ENCODE results near the gene TK2. TPM values are rescaled to one million over a fixed set of nuclear protein-coding genes. Genes with fewer than 3 reads are reported as not detected.

TK2 gene
- total RNA-seq, 2 experiments from 2014 or later = 3.6 to 5.1 TPM

DNA sequence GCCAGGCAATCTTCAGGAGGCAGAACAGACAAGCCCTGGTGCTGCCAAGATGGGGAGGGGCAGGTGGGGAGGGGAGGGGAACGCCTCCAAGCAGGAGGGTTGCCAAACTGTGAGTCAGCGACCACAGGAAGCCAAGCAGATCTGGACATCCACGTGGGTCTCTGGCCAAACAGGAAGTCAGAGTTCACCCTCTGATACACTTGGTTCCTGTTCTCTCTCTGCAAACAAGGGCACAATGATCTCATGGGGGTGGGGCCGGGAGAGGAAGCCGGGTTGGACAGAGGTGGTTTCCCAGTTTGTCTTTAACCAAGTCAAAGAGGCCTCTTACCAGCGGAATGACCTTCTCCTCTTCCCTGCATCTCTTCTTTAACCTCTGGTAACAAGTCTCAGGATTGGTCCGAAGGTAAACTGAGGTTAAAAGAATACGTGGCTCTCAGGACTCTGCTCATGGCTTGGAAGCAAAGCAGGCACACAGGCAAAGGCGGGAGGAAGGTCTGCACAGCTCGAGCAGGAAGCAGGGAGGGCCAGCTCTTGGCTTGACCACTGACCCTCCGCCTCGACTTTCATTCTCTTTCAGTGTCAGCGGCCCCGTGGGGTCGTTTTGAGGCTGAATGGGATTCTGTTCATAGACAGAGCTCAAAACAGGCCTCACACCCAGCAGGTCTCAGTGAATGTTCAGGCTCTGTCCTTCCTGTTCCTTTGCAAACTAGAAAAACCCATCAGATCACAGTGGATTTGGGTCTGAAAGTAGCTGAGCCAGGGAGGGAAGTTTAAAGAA lies 32.9 kb downstream of the TK2 start:
- H3K27ac Mint-ChIP-seq = peak overlapping the region; percentile 94
- no peaks in the 10 kb centered on the region for H3K9me3 ChIP-seq (ENCODE audit: control insufficient read depth in 1 of 2, insufficient read depth in 1 of 2, low read length in 2 of 2)
- no peak for TF ChIP-seq CTCF (IDR thresholded peaks at IDR 0.05)
- DNase-seq (peak; percentile 31 to 93 (median 76)), ATAC-seq (ENCODE audit: poor library complexity) (peak; percentile 86)
- no peak overlapping the region for H3K4me3 ChIP-seq (ENCODE audit: low read length)
- H3K4me1 Mint-ChIP-seq (ENCODE audit: low read depth) = peaks cover 60% of the 10 kb centered on the region
- H3K36me3 Mint-ChIP-seq (ENCODE audit: low read depth) = no peaks in the 10 kb centered on the region
- H3K4me1 ChIP-seq (ENCODE audit: insufficient read depth, low read length) = peaks cover 81% of the 10 kb centered on the region
- CTCF ChIA-PET = interaction anchor here (0.9 kb wide), 1 partner anchor 34 kb away, joined by 3 read pairs; no protein-coding TSS in a partner anchor
- H3K36me3 ChIP-seq (ENCODE audit: insufficient read depth, low read length) = no peaks in the 10 kb centered on the region
- H3K4me3 Mint-ChIP-seq = peak overlapping the region; percentile 70
- intact Hi-C loops (cut with DNase I, micrococcal nuclease) = loop anchor here (2.0 to 5.0 kb wide), 2 partner anchors 34 to 35 kb away; partner anchors contain the start of genes TK2 (in 2 of the 2) and CKLF (in 1 of the 2)
- peak overlapping the region; percentile 86 to 93 for H3K27ac ChIP-seq (ENCODE audit: low read depth in 1 of 2, low read length in 2 of 2)
- H3K9me3 Mint-ChIP-seq = no peaks in the 10 kb centered on the region
- no peaks in the 10 kb centered on the region for H3K27me3 ChIP-seq (ENCODE audit: control insufficient read depth in 1 of 2, insufficient read depth in 2 of 2, low read length in 2 of 2)
- no peaks in the 10 kb centered on the region for H3K27me3 Mint-ChIP-seq
- POLR2A ChIA-PET = interaction anchor here (0.7 to 1.2 kb wide), 3 partner anchors 35 to 87 kb away, joined by 3 to 7 read pairs (median 4); partner anchors contain the start of genes CKLF and CMTM3

DNA sequence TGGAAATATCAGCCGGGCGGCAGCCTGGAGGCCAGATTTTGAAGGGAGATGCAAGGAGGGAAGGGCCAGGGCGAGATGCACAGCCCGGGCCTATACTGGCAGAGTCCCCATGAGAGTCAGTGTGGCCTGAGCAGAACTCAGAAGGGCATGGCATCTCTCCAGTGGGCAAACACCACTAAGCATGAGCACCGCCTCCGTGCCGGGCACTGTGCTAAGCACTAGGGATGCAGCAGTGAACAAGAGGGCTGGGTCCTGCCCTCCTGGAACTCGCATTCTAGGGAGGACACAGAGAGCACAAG lies 33.5 kb downstream of the TK2 start:
- TF ChIP-seq CTCF (IDR thresholded peaks at IDR 0.05) = no peak
- ATAC-seq (ENCODE audit: poor library complexity) (no peak), DNase-seq (no peak)
- no peaks in the 10 kb centered on the region for H3K36me3 Mint-ChIP-seq (ENCODE audit: low read depth)
- no peaks in the 10 kb centered on the region for H3K27me3 Mint-ChIP-seq
- Histone ChIP-seq H3K4me3 (ENCODE audit: low read length) (no peak overlapping the region), H3K27ac (ENCODE audit: low read depth in 1 of 2, low read length in 2 of 2) (peak overlapping the region; percentile 86 to 93), H3K36me3 (ENCODE audit: insufficient read depth, low read length) (peaks cover 3% of the 10 kb centered on the region), H3K4me1 (ENCODE audit: insufficient read depth, low read length) (peaks cover 81% of the 10 kb centered on the region), H3K27me3 (ENCODE audit: control insufficient read depth in 1 of 2, insufficient read depth in 2 of 2, low read length in 2 of 2) (no peaks in the 10 kb centered on the region), H3K9me3 (ENCODE audit: control insufficient read depth in 1 of 2, insufficient read depth in 1 of 2, low read length in 2 of 2) (no peaks in the 10 kb centered on the region)
- CTCF ChIA-PET = interaction anchor here (1.2 kb wide), 3 partner anchors 30 to 92 kb away, joined by 3 to 4 read pairs (median 4); no protein-coding TSS in a partner anchor
- POLR2A ChIA-PET = interaction anchor here (1.2 kb wide), 1 partner anchor 36 kb away, joined by 9 read pairs; the partner anchor contains the start of gene CKLF
- H3K4me3 Mint-ChIP-seq = peak overlapping the region; percentile 70
- no peaks in the 10 kb centered on the region for H3K9me3 Mint-ChIP-seq
- H3K4me1 Mint-ChIP-seq (ENCODE audit: low read depth) = peaks cover 59% of the 10 kb centered on the region
- peak overlapping the region; percentile 94 for H3K27ac Mint-ChIP-seq
- intact Hi-C loops (cut with DNase I, micrococcal nuclease) = loop anchor here (2.0 to 5.0 kb wide), 2 partner anchors 34 to 36 kb away; partner anchors contain the start of genes TK2 (in 2 of the 2) and CKLF (in 1 of the 2)

DNA sequence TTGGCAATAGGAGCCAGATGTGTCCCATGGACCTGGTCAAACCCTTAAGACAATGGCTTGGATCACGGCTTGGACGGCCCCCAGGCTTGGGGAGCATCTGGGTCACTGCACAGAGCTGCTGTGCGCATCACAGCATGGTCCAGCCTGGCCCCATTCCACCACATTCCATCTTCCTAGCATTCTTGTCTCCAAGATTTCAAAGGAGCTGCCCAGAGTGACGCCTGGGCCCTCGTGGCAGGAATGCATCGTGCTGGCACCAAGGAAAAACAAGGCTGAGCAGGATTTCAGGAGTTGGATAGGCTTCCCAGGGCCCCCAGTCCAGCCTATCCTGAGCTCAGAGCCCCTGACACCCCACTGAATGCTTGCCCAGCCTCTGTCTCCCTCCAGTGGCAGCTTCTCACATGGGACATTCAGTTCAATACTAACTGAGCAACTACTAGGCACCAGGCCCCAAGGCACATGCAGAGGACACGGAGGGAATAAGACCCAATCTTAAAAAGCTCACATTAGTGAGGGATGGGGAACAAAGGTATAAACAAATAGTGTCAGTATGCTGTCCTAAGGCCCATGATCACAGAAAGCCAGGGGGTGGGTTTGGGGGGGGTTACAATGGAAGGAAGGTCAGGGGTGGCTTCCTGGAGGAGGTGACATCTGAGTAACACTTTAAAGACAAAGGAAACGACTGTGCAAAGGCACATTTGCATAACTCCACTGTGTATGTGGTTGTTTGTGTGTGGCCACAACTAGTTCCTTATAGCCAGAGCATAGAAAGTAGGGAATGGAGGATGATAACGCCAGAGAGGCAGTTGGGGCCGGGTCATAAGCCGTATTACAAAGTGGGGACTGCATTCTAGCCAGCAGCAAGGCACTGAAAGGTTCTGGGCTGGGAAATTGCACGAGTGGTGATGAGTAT lies 34.1 kb downstream of the TK2 start:
- POLR2A ChIA-PET = interaction anchor here (0.9 to 1.2 kb wide), 2 partner anchors 9 to 36 kb away, joined by 3 to 9 read pairs; partner anchors contain the start of gene CKLF

More for the DNA sequence above, 34.1 kb downstream of the TK2 start:
- Mint-ChIP-seq H3K36me3 (ENCODE audit: low read depth) (no peaks in the 10 kb centered on the region), H3K27me3 (no peaks in the 10 kb centered on the region), H3K4me3 (peak overlapping the region; percentile 70), H3K4me1 (ENCODE audit: low read depth) (peaks cover 52% of the 10 kb centered on the region), H3K27ac (peak overlapping the region; percentile 94), H3K9me3 (no peaks in the 10 kb centered on the region)
- ATAC-seq (ENCODE audit: poor library complexity) (no peak), DNase-seq (peak in 3 of 14 experiments; percentile 34 to 43 (median 41))
- H3K27me3 ChIP-seq (ENCODE audit: control insufficient read depth in 1 of 2, insufficient read depth in 2 of 2, low read length in 2 of 2) = no peaks in the 10 kb centered on the region
- peaks cover 81% of the 10 kb centered on the region for H3K4me1 ChIP-seq (ENCODE audit: insufficient read depth, low read length)
- CTCF ChIA-PET = interaction anchor here (0.6 to 1.2 kb wide), 7 partner anchors 17 to 93 kb away, joined by 3 to 5 read pairs (median 4); no protein-coding TSS in a partner anchor
- H3K36me3 ChIP-seq (ENCODE audit: insufficient read depth, low read length) = peaks cover 6% of the 10 kb centered on the region
- peak overlapping the region; percentile 86 to 93 for H3K27ac ChIP-seq (ENCODE audit: low read depth in 1 of 2, low read length in 2 of 2)
- intact Hi-C loops (cut with DNase I, micrococcal nuclease) = loop anchor here (2.0 to 5.0 kb wide), 2 partner anchors 35 to 36 kb away; partner anchors contain the start of genes TK2 (in 2 of the 2) and CKLF (in 1 of the 2)
- no peak for TF ChIP-seq CTCF (IDR thresholded peaks at IDR 0.05)
- no peak overlapping the region for H3K4me3 ChIP-seq (ENCODE audit: low read length)
- no peaks in the 10 kb centered on the region for H3K9me3 ChIP-seq (ENCODE audit: control insufficient read depth in 1 of 2, insufficient read depth in 1 of 2, low read length in 2 of 2)

Data from CD4-positive, alpha-beta T cell (primary cell).